Subcutaneous abdominal adipose tissue (tissue), 5 donors: ENCODE results near the gene STAT4.

Experiments
- H3K27ac ChIP-seq: one replicate; pipeline ENCODE4 v1.7.0; 2013; ENCODE audit warnings: low read depth, mild to moderate bottlenecking, inconsistent platforms, low read length, moderate library complexity
- H3K27me3 ChIP-seq, 5 donors: one replicate each; pipeline ENCODE4 v1.7.0; 2013; ENCODE audit warnings: low read length in 5 of 5, inconsistent platforms in 1 of 5; ENCODE audit not compliant: control insufficient read depth in 5 of 5, insufficient read depth in 4 of 5
- H3K36me3 ChIP-seq, 5 donors: one replicate each; pipeline ENCODE4 v1.7.0; 2013; ENCODE audit warnings: low read length in 5 of 5; ENCODE audit not compliant: control insufficient read depth in 5 of 5, insufficient read depth in 5 of 5
- H3K4me1 ChIP-seq, 5 donors: one replicate each; pipeline ENCODE4 v1.7.0; 2013; ENCODE audit warnings: low read length in 5 of 5, mild to moderate bottlenecking in 3 of 5, moderate library complexity in 1 of 5; ENCODE audit not compliant: control insufficient read depth in 5 of 5, insufficient read depth in 5 of 5
- H3K4me3 ChIP-seq, 5 donors: one replicate each; pipeline ENCODE4 v1.7.0; 2013; ENCODE audit warnings: low read length in 5 of 5, low read depth in 1 of 5
- H3K9ac ChIP-seq, 5 donors: one replicate each; pipeline ENCODE4 v1.7.0; 2013; ENCODE audit warnings: low read length in 5 of 5, mild to moderate bottlenecking in 4 of 5, moderate library complexity in 3 of 5
- H3K9me3 ChIP-seq, 5 donors: one replicate each; pipeline ENCODE4 v1.7.0; 2013; ENCODE audit warnings: low read length in 5 of 5; ENCODE audit not compliant: control insufficient read depth in 5 of 5
- donor health status: healthy.
- donor health status: healthy.
- donor health status: healthy.
- donor health status: healthy.
- donor health status: healthy.

The STAT4 gene

DNA sequence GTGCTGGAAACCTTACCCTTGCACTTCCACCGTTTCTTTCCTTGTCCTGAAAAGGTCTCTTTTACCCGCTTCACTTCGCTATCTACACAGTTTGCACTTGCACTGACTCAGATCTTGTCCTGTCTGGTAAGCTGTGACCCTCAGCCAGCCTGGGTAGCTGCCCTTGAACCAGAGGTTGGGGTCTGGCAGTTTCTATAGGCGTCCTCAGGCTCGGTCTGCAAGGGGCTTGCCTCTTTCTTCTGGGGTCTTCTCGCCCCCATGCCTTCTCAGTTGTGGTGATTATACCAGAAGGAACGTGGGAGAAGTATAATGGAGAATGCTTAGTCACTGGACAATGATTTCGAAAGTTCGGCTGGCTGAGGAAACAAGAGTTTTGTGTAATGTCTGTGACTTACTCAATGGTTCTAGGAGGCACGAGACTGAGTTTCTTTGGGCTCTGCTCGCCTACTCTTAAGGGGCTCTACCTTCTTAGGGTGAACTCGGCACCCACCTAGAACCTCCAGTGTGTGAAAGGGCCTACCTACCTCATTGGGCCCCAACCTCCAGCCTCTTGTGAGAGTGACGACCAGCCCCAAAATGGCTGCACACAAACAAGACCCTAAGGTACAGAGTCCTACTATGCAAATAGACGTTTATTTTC is 129.9 kb downstream of the STAT4 start:
- no peaks in the 10 kb centered on the region for H3K27me3 ChIP-seq
- H3K9ac ChIP-seq, result peak overlapping the region; percentile 93 to 99 (median 98)
- H3K4me3 ChIP-seq, result peak overlapping the region; percentile 86 to 98 (median 90)
- no peaks in the 10 kb centered on the region for H3K9me3 ChIP-seq
- peaks cover 4 to 16% (median 13%) of the 10 kb centered on the region in 5 donors for H3K4me1 ChIP-seq
- H3K27ac ChIP-seq, result peak overlapping the region; percentile 100
- H3K36me3 ChIP-seq, result no peaks in the 10 kb centered on the region

DNA sequence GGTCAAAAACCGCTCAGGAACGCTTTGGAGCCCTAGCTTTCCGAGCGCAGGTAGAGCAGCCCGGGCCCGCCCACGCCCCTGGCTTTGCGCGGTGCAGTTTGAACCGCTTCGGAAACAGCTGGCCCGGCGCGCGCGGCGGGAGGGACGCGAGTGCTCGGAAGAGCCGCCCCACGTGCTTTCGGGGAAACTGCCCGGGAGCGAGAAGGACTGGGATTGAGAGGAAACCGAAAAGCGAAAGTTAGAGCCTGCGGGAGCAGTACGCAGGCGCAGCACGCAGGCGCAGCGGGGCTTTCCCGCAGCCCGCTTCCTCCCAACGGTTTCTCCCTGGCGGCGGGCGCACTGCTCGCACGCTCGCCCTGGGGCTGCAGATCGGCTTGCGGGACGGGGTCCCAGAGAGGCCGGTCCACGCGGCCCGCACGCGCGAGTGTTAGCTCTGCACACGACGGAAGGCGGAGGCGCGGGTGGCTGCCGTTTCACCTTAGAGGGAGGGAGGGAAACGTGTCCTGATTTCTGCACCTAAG is 130.5 kb downstream of the STAT4 start:
- peak overlapping the region; percentile 93 to 99 (median 98) for H3K9ac ChIP-seq
- H3K27ac ChIP-seq, result peak overlapping the region; percentile 100
- H3K4me1 ChIP-seq, result peaks cover 4 to 15% (median 13%) of the 10 kb centered on the region in 5 donors
- H3K9me3 ChIP-seq, result no peaks in the 10 kb centered on the region
- H3K36me3 ChIP-seq, result no peaks in the 10 kb centered on the region
- H3K4me3 ChIP-seq, result peak overlapping the region; percentile 86 to 98 (median 90)
- no peaks in the 10 kb centered on the region for H3K27me3 ChIP-seq

DNA sequence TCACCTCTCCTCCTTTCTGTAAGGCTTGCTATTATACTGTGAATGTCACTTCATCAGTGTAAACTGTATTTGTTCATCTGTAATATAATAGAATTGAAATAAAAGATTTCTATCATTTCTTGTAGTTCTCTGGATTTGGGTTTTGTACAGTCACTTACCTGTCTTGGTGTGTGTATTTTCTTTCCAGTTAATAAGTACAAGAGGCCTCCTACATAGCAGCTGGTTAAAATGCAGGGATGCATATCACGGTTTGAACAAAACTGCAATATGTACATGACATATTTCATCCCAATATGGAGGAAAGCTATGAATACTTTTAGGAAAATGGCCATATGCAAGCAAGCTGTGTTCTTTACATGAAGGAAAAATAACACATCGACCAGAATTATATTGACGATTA is 131.4 kb downstream of the STAT4 start:
- no peak overlapping the region for H3K27ac ChIP-seq
- no peak overlapping the region for H3K9ac ChIP-seq
- H3K27me3 ChIP-seq, result no peaks in the 10 kb centered on the region
- H3K9me3 ChIP-seq, result no peaks in the 10 kb centered on the region
- peaks cover 4 to 23% (median 20%) of the 10 kb centered on the region in 5 donors for H3K4me1 ChIP-seq
- no peak overlapping the region for H3K4me3 ChIP-seq
- H3K36me3 ChIP-seq, result no peaks in the 10 kb centered on the region

DNA sequence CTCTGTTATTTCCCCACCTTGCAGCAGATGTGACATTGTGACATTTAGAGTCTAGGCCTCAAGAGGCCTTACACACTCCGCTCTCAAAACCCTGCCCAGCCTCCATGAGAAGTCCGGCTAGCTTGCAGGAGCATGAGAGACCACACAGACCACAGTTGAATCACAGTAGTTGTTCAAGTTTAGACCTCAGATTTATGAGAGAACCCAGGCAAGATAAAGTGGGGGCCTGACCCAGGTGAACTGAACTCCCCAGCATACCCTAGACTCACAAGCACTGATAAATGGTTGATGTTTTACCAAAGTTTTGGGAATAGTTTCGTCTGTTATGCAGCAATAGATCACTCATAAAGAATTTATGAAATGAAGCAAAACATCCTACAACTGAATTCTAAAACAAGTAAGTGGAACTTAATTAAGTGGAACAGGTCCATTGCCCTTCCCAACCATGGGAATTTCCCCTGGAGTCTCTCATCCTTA is 132.1 kb downstream of the STAT4 start:
- H3K9ac ChIP-seq, result no peak overlapping the region
- H3K27ac ChIP-seq, result no peak overlapping the region
- no peaks in the 10 kb centered on the region for H3K9me3 ChIP-seq
- H3K4me3 ChIP-seq, result no peak overlapping the region
- peaks cover 4 to 25% (median 22%) of the 10 kb centered on the region in 5 donors for H3K4me1 ChIP-seq
- H3K36me3 ChIP-seq, result no peaks in the 10 kb centered on the region
- no peaks in the 10 kb centered on the region for H3K27me3 ChIP-seq

DNA sequence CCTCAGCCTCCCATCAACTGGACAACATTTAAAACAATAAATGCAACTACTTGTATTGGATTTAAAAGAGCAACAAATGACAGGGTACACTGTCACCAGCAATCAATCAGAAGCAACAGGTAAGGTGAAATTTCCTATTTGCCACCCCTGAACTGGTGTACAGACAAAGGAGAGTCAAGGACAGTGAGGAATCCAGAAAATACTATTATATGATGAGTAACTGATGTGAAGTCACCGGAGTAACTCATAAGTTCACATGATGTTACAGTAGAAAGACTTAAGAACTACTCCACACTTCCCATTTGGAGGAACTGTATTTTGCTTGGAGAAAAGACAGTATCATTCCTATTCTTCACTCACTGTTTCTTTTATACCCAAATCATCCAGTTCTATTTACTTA is 132.7 kb downstream of the STAT4 start:
- Histone ChIP-seq H3K9ac (no peak overlapping the region), H3K4me1 (peaks cover 4 to 31% (median 26%) of the 10 kb centered on the region in 5 donors), H3K4me3 (no peak overlapping the region), H3K27me3 (no peaks in the 10 kb centered on the region), H3K9me3 (no peaks in the 10 kb centered on the region), H3K36me3 (no peaks in the 10 kb centered on the region), H3K27ac (no peak overlapping the region)

DNA sequence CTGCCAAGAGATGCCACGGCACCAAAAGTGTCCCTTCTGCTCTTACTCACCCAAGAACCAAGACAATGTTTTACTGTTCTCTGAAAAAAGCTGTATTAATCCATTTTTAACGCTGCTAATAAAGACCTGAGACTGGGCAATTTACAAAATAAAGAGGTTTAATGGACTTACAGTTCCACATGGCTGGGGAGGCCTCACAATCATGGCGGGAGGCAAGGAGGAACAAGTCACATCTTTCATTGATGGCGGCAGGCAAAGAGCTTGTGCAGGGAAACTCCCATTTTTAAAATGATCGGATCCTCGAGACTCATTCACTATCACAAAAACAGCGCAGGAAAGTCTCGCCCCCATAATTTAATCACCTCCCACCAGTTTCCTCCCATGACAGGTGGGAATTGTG is 135.0 kb downstream of the STAT4 start:
- Histone ChIP-seq H3K9me3 (no peaks in the 10 kb centered on the region), H3K27ac (no peak overlapping the region), H3K36me3 (peaks cover 0 to 7% (median 5%) of the 10 kb centered on the region in 5 donors), H3K4me1 (peaks cover under 1 to 44% (median 38%) of the 10 kb centered on the region in 5 donors), H3K9ac (no peak overlapping the region), H3K27me3 (no peaks in the 10 kb centered on the region), H3K4me3 (no peak overlapping the region)

DNA sequence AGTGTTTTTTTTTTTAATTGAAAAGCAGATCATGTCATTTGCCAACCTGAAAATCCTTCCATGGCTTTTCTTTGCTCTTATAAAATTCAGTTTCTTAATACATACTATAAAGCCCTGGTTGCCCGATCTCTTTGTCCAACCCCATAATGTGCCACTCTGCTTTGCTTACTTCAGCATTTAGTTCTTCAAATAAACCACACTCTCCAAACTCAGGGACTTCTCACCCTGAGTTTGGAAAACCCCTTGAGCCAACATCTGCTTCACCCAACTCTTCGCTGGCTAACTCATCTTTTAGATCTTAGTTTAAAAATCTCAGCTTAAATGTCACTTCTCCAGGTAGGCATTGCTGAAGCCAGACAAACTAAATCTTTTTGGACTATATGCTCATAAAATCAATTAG is 135.6 kb downstream of the STAT4 start:
- no peak overlapping the region for H3K27ac ChIP-seq
- H3K36me3 ChIP-seq, result peaks cover 0 to 7% (median 7%) of the 10 kb centered on the region in 5 donors
- no peaks in the 10 kb centered on the region for H3K27me3 ChIP-seq

DNA sequence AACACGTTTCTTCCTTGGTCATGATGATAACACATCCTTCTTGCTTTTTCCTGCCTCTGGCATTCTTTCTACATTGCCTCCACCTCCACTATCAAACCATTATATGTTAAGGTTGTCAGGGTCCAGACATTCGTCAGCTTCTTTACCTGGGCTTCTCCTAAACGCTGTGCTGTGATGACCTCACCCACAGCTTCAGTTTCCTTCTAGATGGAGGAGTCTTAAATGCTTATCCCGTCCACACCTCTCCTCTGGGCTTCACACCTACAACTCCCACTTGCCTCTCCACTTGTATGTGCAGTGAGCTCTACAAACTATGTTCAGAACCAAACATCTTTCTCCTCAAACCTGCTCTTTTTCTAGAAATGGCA is 136.2 kb downstream of the STAT4 start:
- Histone ChIP-seq H3K9ac (peak overlapping the region; percentile 32 to 97 (median 78)), H3K4me1 (peaks cover 0 to 40% (median 39%) of the 10 kb centered on the region in 5 donors), H3K4me3 (peak overlapping the region; percentile 68 to 100 (median 98)), H3K27ac (peak overlapping the region; percentile 75), H3K27me3 (no peaks in the 10 kb centered on the region), H3K36me3 (peaks cover 0 to 13% (median 10%) of the 10 kb centered on the region in 5 donors), H3K9me3 (no peaks in the 10 kb centered on the region)

More for the DNA sequence above, 135.6 kb downstream of the STAT4 start:
- Histone ChIP-seq H3K9me3 (no peaks in the 10 kb centered on the region), H3K4me1 (peaks cover 0 to 43% (median 38%) of the 10 kb centered on the region in 5 donors), H3K4me3 (no peak overlapping the region), H3K9ac (no peak overlapping the region)

DNA sequence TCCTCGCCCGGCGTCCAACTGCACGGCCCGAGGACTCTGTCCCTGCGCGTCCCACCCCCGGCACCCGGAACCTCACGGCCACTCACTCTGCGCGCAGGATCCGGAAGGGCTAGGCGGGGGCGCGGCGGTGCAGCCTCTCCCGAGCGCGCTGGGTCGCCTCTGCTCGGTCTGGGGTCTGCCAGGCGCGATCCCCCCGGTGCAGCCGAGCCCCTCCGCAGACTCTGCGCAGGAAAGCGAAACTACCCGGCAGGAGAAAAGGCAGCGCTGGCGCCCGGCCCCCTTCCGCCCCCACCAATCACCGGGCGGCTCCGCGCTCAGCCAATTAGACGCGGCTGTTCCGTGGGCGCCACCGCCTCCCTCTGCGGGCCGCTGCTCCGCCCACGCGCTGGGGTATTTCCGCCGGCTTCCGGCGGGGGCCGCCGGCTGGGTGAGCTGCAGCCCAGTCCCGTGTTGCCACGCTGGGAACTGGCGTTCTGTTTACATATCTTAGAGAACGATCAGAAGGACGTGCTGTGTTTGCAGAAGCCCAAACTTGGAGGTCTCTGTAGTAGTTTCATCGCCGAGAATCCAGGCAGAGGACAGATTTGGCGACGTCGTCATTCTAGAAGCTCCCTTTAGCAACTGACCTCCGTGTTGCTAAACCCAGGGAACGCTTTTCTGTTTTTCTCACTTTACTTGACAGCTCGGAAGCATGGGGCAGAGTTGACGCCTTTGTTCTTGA is 136.7 kb downstream of the STAT4 start, which contains the start of gene STAT1:
STAT1 (minus strand) TSS at position 240 of the 721 bp plus-strand sequence. CDS start 4,168 bp downstream, outside the sequence.
- H3K9ac ChIP-seq, result peak within 1 kb of the TSS; percentile 57 to 98 (median 96)
- peak within 1 kb of the TSS; percentile 98 to 100 (median 99) for H3K4me3 ChIP-seq
- peaks cover under 1 to 18% (median 11%) of the 10 kb centered on the region in 5 donors for H3K36me3 ChIP-seq
- H3K27me3 ChIP-seq, result no peaks in the 10 kb centered on the region
- H3K9me3 ChIP-seq, result no peaks in the 10 kb centered on the region
- peaks cover 0 to 40% (median 39%) of the 10 kb centered on the region in 5 donors for H3K4me1 ChIP-seq
- peak within 1 kb of the TSS; percentile 92 for H3K27ac ChIP-seq

DNA sequence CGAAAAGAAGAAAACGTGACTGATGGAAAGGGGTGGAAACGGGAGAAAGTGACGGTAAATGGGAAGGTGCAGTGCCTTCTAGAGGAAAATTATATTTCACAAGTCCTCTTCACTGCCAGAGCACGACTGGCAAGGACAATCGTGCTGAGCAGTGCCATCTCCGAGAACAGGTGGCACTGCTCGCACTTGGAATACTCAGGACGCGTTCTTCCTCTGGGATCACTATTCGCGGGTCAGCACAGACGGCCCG is 137.2 kb downstream of the STAT4 start:
- Histone ChIP-seq H3K4me1 (peaks cover 0 to 40% (median 39%) of the 10 kb centered on the region in 5 donors), H3K9me3 (no peaks in the 10 kb centered on the region), H3K27me3 (no peaks in the 10 kb centered on the region), H3K4me3 (peak overlapping the region; percentile 98 to 100 (median 99)), H3K36me3 (peaks cover 6 to 23% (median 14%) of the 10 kb centered on the region in 5 donors), H3K27ac (peak overlapping the region; percentile 92), H3K9ac (peak overlapping the region; percentile 57 to 98 (median 96))
